Embryonic facial prominence (tissue), 1 donor: ENCODE data around the gene LEKR1.
"Not testable (repeated sequence)": the region's sequence is repeated elsewhere in the genome, so short reads cannot be mapped to it uniquely, and the experiment has no call there.

ENCODE experiments used
- DNase-seq: peaks from one replicate; pipeline ENCODE4 v3.0.0-alpha.2; 2016; ENCODE audit errors: extremely low spot score

The LEKR1 gene

GRCh38 chr3:156806698-156807097 is 19.5 kb upstream of the LEKR1 start:
- DNase-seq, result no peak

- DNase-seq, result no peak
Observed at GRCh38 chr3:156808025-156808424, 18.1 kb upstream of the LEKR1 start.

GRCh38 chr3:156811089-156811862 is 14.9 kb upstream of the LEKR1 start:
- no peak for DNase-seq

- no peak for DNase-seq
Observed at GRCh38 chr3:156812521-156813335, 13.4 kb upstream of the LEKR1 start.

GRCh38 chr3:156814295-156814694 is 11.9 kb upstream of the LEKR1 start:
- no peak for DNase-seq

- no peak for DNase-seq
Observed at GRCh38 chr3:156816091-156816793, 9.9 kb upstream of the LEKR1 start.

GRCh38 chr3:156816794-156817645 is 9.1 kb upstream of the LEKR1 start:
- DNase-seq, result no peak

GRCh38 chr3:156817646-156818272 is 8.4 kb upstream of the LEKR1 start:
- DNase-seq, result no peak

- DNase-seq, result no peak
Observed at GRCh38 chr3:156818273-156818651, 7.9 kb upstream of the LEKR1 start.

- no peak for DNase-seq
Observed at GRCh38 chr3:156818890-156819289, 7.3 kb upstream of the LEKR1 start.

GRCh38 chr3:156819842-156820691 is 6.1 kb upstream of the LEKR1 start:
- DNase-seq, result no peak

- no peak for DNase-seq
Observed at GRCh38 chr3:156820692-156821080, 5.5 kb upstream of the LEKR1 start.

- not testable (repeated sequence) for DNase-seq
Observed at GRCh38 chr3:156822626-156823260, 3.4 kb upstream of the LEKR1 start.

- DNase-seq, result no peak
Observed at GRCh38 chr3:156825795-156826143, 384 bp upstream of the LEKR1 start.

GRCh38 chr3:156826896-156827882 is 1.0 kb downstream of the LEKR1 start:
- DNase-seq, result peak; percentile 23

GRCh38 chr3:156831006-156831405 is 4.9 kb downstream of the LEKR1 start:
- no peak for DNase-seq

- DNase-seq, result no peak
Observed at GRCh38 chr3:156834435-156834834, 8.3 kb downstream of the LEKR1 start.

GRCh38 chr3:156834962-156835535 is 8.9 kb downstream of the LEKR1 start:
- no peak for DNase-seq
